Measurements from ENCODE around the gene PCSK2.

DNA sequence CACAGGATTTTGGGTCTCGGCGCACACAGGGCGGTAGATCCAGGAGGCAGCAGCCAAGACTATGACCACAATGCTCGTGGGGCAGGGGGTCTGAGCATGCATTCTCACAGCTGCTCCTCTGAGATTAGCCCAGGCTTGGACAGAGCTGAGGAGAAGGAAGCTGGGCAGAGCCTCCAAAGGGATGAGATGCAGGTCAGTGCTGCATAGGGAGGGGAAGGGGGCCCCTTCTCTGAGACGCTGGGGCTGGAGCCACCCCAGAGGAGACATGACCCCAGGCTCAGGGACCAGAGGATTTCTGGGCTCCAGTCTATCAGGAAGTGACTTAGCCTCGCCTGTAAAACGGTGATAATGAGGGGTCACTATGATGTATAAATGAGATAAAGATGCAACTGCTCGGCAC is 210.4 kb downstream of the PCSK2 start:
- TF ChIP-seq BACH1 (IDR thresholded peaks at IDR 0.05; ENCODE audit: low read length) (no peak), MAFK (IDR thresholded peaks at IDR 0.05; ENCODE audit: low read depth, low read length) (no peak), GABPA (IDR thresholded peaks at IDR 0.05; ENCODE audit: borderline replicate concordance, insufficient read depth, low read length) (no peak), POLR2A (IDR thresholded peaks at IDR 0.05; ENCODE audit: control extremely low read depth in 1 of 2, low read depth in 2 of 2, low read length in 2 of 2) (no peak), TEAD4 (IDR thresholded peaks at IDR 0.05; ENCODE audit: low read depth, low read length) (no peak), YY1 (IDR thresholded peaks at IDR 0.05; ENCODE audit: low read depth, low read length) (no peak), SIX5 (IDR thresholded peaks at IDR 0.05; ENCODE audit: low read depth, low read length) (no peak), EZH2 (IDR thresholded peaks at IDR 0.05; ENCODE audit: low read depth, low read length, severe bottlenecking) (no peak), POLR2AphosphoS5 (IDR thresholded peaks at IDR 0.05; ENCODE audit: low read depth, low read length) (no peak), BRCA1 (IDR thresholded peaks at IDR 0.05; ENCODE audit: low read depth, low read length) (no peak), JUND (IDR thresholded peaks at IDR 0.05; ENCODE audit: low read length) (no peak), EGR1 (IDR thresholded peaks at IDR 0.05; ENCODE audit: borderline replicate concordance, low read depth, low read length) (no peak)
- TF ChIP-seq, protein P1, sequence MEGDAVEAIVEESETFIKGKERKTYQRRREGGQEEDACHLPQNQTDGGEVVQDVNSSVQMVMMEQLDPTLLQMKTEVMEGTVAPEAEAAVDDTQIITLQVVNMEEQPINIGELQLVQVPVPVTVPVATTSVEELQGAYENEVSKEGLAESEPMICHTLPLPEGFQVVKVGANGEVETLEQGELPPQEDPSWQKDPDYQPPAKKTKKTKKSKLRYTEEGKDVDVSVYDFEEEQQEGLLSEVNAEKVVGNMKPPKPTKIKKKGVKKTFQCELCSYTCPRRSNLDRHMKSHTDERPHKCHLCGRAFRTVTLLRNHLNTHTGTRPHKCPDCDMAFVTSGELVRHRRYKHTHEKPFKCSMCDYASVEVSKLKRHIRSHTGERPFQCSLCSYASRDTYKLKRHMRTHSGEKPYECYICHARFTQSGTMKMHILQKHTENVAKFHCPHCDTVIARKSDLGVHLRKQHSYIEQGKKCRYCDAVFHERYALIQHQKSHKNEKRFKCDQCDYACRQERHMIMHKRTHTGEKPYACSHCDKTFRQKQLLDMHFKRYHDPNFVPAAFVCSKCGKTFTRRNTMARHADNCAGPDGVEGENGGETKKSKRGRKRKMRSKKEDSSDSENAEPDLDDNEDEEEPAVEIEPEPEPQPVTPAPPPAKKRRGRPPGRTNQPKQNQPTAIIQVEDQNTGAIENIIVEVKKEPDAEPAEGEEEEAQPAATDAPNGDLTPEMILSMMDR (IDR thresholded peaks at IDR 0.05; ENCODE audit: control extremely low read depth in 1 of 3, insufficient read depth in 1 of 3, low read depth in 1 of 3, low read length in 3 of 3): no peak

Measured in H1 (cell line).